Esophagus squamous epithelium (tissue), 5 donors: ENCODE measurements around the gene ZAP70. TPM values are rescaled to one million over a fixed set of nuclear protein-coding genes. Genes with fewer than 3 reads are reported as not detected.

Source experiments
- DNase-seq: peaks from one replicate; lab custom pipeline; 2025; lab: John Stamatoyannopoulos, UW
- H3K27ac ChIP-seq, 4 donors: fragments of 200-600 bp; sonication (generic); one replicate each; pipeline ENCODE4 v1.5.1; 2016 to 2019; ENCODE audit warnings: mild to moderate bottlenecking in 1 of 4
- H3K27me3 ChIP-seq, 4 donors: fragments of 200-600 bp; sonication (generic); 1 replicate in 3 of 4; 2 replicates in 1 of 4; pipeline versions ENCODE4 v1.5.1 to v1.6.0; 2017 to 2021; ENCODE audit warnings: antibody characterized with exemption in 1 of 4
- H3K36me3 ChIP-seq, 3 donors: fragments of 200-600 bp; sonication (generic); one replicate each; pipeline ENCODE4 v1.5.1; 2016 to 2019
- H3K4me1 ChIP-seq, 3 donors: fragments of 200-600 bp; sonication (generic); one replicate each; pipeline ENCODE4 v1.5.1; 2017 to 2019
- H3K4me3 ChIP-seq, 4 donors: fragments of 200-600 bp; sonication (generic); 1 replicate in 3 of 4; 2 replicates in 1 of 4; pipeline ENCODE4 v1.5.1; 2016 to 2019; ENCODE audit warnings: mild to moderate bottlenecking in 2 of 4, moderate library complexity in 1 of 4
- H3K9me3 ChIP-seq, 3 donors: fragments of 200-600 bp; sonication (generic); one replicate each; pipeline ENCODE4 v1.5.1; 2016 to 2019
- POLR2A ChIP-seq, 4 donors: fragments of 450-650 bp; IDR thresholded peaks; one replicate each; pipeline ENCODE4 v1.6.1; 2017; ENCODE audit warnings: antibody characterized with exemption in 4 of 4, mild to moderate bottlenecking in 4 of 4, moderate library complexity in 3 of 4
- WGBS, 2 donors: methylation state at CpG; one replicate each; pipeline ENCODE4 v1.1.5; 2018; 5-methylcytosine and 5-hydroxymethylcytosine counted together
- intact Hi-C: fragments of 100-400 bp; cut with DNase I; formaldehyde crosslinking; loops from one replicate; pipeline ENCODE4 v1.15.0; 2022
- total RNA-seq, 4 donors: library from RNA; depleted of rRNA; stranded (reverse); fragments of >200 nt; gene quantifications; one replicate each; pipeline ENCODE4 v1.1.0, GENCODE V29; 2016
- TF ChIP-seq, protein P1 (sequence below), 6 experiments: fragments of 450-650 bp in 4 of 6; fragments of 200-600 bp in 2 of 6; sonication (generic) in 2 of 6; IDR thresholded peaks; one replicate each; pipeline ENCODE4 v1.5.1; 2016 to 2019; ENCODE audit warnings: antibody characterized with exemption in 6 of 6, mild to moderate bottlenecking in 4 of 6, moderate library complexity in 4 of 6
- donor health status: DM: yes; HTN: yes; CAD: no.

Gene ZAP70
- total RNA-seq, result 1 to 10 TPM; 2.2 to 7.8 (median 3.3) TPM

DNA sequence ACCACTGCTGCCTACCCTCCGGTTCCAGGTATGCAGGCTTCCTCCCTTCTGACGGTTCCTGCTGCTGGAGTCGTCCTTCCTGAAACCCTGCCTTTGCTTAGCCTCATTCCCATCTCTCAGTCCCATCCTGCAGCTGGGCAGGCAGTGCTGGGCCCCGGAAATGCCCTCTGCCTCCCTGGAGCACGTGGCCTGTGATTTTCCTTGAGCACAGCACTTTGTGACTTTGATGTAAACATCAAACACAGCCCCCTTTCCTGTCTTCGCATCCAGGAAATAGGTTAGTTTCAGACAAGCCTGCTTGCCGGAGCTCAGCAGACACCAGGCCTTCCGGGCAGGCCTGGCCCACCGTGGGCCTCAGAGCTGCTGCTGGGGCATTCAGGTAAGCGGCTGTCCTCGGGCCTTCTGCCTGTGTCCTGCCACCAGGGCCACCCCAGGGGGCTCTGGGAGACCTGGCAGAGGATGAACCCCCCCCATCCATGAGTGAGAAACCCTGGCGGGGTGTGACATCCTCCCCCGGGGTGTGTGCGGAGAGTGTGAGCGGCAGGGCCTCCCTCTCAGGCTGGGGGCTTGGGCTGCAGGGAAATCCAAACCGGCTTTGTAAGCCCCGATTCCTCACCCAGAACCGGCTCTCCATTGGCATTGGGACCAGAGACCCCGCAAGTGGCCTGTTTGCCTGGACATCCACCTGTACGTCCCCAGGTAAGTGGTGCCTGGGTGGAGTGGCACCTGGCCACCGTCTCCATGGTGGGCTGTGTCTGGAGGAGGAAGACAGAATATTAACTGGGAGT, at the start of gene ZAP70:
ZAP70 (plus strand) TSS at position 281 of the 788 bp plus-strand sequence. CDS start 10,461 bp downstream, outside the sequence.
- DNase-seq, result no peak
- WGBS, 2 donors, result 59 to 67% methylated on average over 5 to 7 of the region's 21 CpGs
- peak within 1 kb of the TSS; percentile 4 to 41 (median 20) for H3K4me3 ChIP-seq
- H3K4me1 ChIP-seq, result no peaks in the 10 kb centered on the region
- intact Hi-C loops, result no loop called here
- no peaks in the 10 kb centered on the region for H3K9me3 ChIP-seq
- TF ChIP-seq, protein P1, sequence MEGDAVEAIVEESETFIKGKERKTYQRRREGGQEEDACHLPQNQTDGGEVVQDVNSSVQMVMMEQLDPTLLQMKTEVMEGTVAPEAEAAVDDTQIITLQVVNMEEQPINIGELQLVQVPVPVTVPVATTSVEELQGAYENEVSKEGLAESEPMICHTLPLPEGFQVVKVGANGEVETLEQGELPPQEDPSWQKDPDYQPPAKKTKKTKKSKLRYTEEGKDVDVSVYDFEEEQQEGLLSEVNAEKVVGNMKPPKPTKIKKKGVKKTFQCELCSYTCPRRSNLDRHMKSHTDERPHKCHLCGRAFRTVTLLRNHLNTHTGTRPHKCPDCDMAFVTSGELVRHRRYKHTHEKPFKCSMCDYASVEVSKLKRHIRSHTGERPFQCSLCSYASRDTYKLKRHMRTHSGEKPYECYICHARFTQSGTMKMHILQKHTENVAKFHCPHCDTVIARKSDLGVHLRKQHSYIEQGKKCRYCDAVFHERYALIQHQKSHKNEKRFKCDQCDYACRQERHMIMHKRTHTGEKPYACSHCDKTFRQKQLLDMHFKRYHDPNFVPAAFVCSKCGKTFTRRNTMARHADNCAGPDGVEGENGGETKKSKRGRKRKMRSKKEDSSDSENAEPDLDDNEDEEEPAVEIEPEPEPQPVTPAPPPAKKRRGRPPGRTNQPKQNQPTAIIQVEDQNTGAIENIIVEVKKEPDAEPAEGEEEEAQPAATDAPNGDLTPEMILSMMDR (IDR thresholded peaks at IDR 0.05), result no peak
- TF ChIP-seq POLR2A (IDR thresholded peaks at IDR 0.05), result no peak
- no peaks in the 10 kb centered on the region for H3K36me3 ChIP-seq
- peak within 1 kb of the TSS in 3 of 4 donors; percentile 11 to 64 (median 52) for H3K27ac ChIP-seq
- peaks cover 0 to 2% (median 0%) of the 10 kb centered on the region in 4 donors for H3K27me3 ChIP-seq

DNA sequence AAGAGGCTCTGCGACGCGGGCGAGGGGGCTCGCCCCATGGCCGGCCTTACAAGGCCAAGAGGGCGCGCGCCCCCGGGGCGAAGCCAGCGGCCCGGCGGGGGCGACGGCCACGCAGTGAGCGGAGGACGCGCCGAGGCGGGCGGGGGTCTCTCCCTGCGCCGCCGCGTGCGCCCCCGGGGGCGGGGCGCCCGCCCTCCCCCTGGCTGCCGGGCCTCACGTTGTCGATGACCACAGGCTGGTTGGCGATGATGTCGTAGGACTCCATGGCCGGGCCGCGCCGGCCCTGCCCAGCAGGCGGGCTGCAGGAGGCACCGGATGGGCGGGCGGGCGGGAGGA, 49.8 kb upstream of the ZAP70 start:
- no CpG with 5 or more reads among the region's 46 CpGs for WGBS, 2 donors

GRCh38 chr2:97663962-97664635, 49.3 kb upstream of the ZAP70 start, which contains the start of gene ACTR1B:
TSS of gene ACTR1B (minus strand) at chr2:97664044. CDS start at chr2:97663890, 154 bp downstream.
- peak within 1 kb of the TSS; percentile 95 to 100 (median 98) for H3K27ac ChIP-seq
- intact Hi-C loops, result no loop called here
- TF ChIP-seq, protein P1 (IDR thresholded peaks at IDR 0.05), result peak; percentile 27 to 72 (median 61)
- TF ChIP-seq POLR2A (IDR thresholded peaks at IDR 0.05), result peak in 3 of 4 donors; percentile 63 to 87 (median 65)

More for the DNA sequence above, 49.8 kb upstream of the ZAP70 start:
- Histone ChIP-seq H3K4me3 (peak overlapping the region; percentile 56 to 94 (median 84)), H3K36me3 (peaks cover 5 to 28% (median 7%) of the 10 kb centered on the region in 3 donors), H3K27ac (peak overlapping the region; percentile 95 to 100 (median 98)), H3K9me3 (no peaks in the 10 kb centered on the region), H3K4me1 (peaks cover 19 to 39% (median 27%) of the 10 kb centered on the region in 3 donors), H3K27me3 (no peaks in the 10 kb centered on the region)
- no peak for TF ChIP-seq POLR2A (IDR thresholded peaks at IDR 0.05)
- TF ChIP-seq, protein P1 (IDR thresholded peaks at IDR 0.05), result peak in 1 of 6 experiments; percentile 3
- no peak for DNase-seq
- intact Hi-C loops, result no loop called here

DNA sequence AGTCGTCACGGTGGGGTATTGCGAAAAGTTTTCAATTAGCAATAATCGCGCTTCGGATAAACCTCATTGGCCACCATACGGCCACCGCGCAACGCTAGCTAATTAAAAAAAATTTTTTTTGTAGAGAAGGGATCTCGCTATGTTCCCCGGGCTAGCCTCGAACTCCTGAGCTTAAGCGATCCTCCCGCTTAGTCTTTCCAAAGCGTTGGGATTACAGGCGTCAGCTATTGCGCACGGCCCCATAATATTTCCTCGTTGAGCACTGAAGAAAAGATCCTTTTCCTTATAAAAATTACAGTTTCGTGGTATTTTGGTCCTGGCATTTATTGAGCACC, 48.8 kb upstream of the ZAP70 start:
- Histone ChIP-seq H3K4me1 (peaks cover 19 to 39% (median 27%) of the 10 kb centered on the region in 3 donors), H3K27ac (peak overlapping the region; percentile 95 to 100 (median 98)), H3K36me3 (peaks cover 0 to 17% (median 1%) of the 10 kb centered on the region in 3 donors), H3K9me3 (no peaks in the 10 kb centered on the region), H3K4me3 (peak overlapping the region; percentile 56 to 94 (median 84)), H3K27me3 (no peaks in the 10 kb centered on the region)
- TF ChIP-seq POLR2A (IDR thresholded peaks at IDR 0.05), result no peak
- TF ChIP-seq, protein P1 (IDR thresholded peaks at IDR 0.05), result peak in 1 of 6 experiments; percentile 5
- 7% methylated on average over 21 of the region's 21 CpGs for WGBS, 2 donors
- intact Hi-C loops, result no loop called here
- DNase-seq, result no peak

More at GRCh38 chr2:97663962-97664635, 49.3 kb upstream of the ZAP70 start, which contains the start of gene ACTR1B:
- no peaks in the 10 kb centered on the region for H3K27me3 ChIP-seq
- H3K9me3 ChIP-seq, result no peaks in the 10 kb centered on the region
- H3K4me1 ChIP-seq, result peaks cover 19 to 39% (median 27%) of the 10 kb centered on the region in 3 donors
- H3K36me3 ChIP-seq, result peaks cover 0 to 22% (median 6%) of the 10 kb centered on the region in 3 donors
- WGBS, 2 donors, result 0 to 1% methylated on average over 22 to 30 of the region's 60 CpGs
- H3K4me3 ChIP-seq, result peak within 1 kb of the TSS; percentile 56 to 94 (median 84)
- DNase-seq, result peak; percentile 81
